Activated CD8-positive, alpha-beta memory T cell treated with anti-CD3 and anti-CD28 coated beads, Interleukin-2, amount 10 ng/mL, durations not matched to agents 7 days and 5 days (primary cell): ENCODE measurements around the gene SUPT7L. TPM values are rescaled to one million over a fixed set of nuclear protein-coding genes. Genes with fewer than 3 reads are reported as not detected.
A peak's percentile ranks its signal among the peaks of the same experiment; 100 is the strongest.
"Not testable (repeated sequence)": the region's sequence is repeated elsewhere in the genome, so short reads cannot be mapped to it uniquely, and the experiment has no call there.

Source experiments
- ATAC-seq: fragments of 150-1000 bp; cut with Tn5 transposase; one replicate; pipeline ENCODE4 v1.10.0; 2021; ENCODE audit warnings: moderate library complexity
- CTCF ChIA-PET: fragments of 350-600 bp; sonication (Branson Sonifier 250); formaldehyde crosslinking; loops from one replicate; lab custom pipeline; 2021; ENCODE audit warnings: antibody characterized with exemption; lab: Charles Lee
- DNase-seq: peaks from one replicate; pipeline ENCODE4 v3.0.0-alpha.2; 2020
- H3K27ac Mint-ChIP-seq: one replicate; pipeline ENCODE4 v1.8.0; 2021; ENCODE audit warnings: mild to moderate bottlenecking, mixed read lengths
- H3K27me3 Mint-ChIP-seq: one replicate; pipeline ENCODE4 v1.8.0; 2021; ENCODE audit warnings: mixed read lengths
- H3K36me3 Mint-ChIP-seq: one replicate; pipeline ENCODE4 v1.8.0; 2021; ENCODE audit warnings: mild to moderate bottlenecking, mixed read lengths
- H3K4me1 Mint-ChIP-seq: one replicate; pipeline ENCODE4 v1.8.0; 2021; ENCODE audit warnings: mixed read lengths
- H3K4me3 Mint-ChIP-seq: one replicate; pipeline ENCODE4 v1.8.0; 2021; ENCODE audit warnings: mild to moderate bottlenecking, moderate library complexity, mixed read lengths
- H3K9me3 Mint-ChIP-seq: one replicate; pipeline ENCODE4 v1.8.0; 2022; ENCODE audit warnings: low read depth, mixed read lengths
- total RNA-seq, 2 experiments: library from RNA; stranded (reverse); gene quantifications; one replicate each; pipeline ENCODE4 v1.2.3, GENCODE V29; 2021

SUPT7L gene
- total RNA-seq, 2 experiments from 2014 or later: 34.8 to 39.7 TPM

DNA sequence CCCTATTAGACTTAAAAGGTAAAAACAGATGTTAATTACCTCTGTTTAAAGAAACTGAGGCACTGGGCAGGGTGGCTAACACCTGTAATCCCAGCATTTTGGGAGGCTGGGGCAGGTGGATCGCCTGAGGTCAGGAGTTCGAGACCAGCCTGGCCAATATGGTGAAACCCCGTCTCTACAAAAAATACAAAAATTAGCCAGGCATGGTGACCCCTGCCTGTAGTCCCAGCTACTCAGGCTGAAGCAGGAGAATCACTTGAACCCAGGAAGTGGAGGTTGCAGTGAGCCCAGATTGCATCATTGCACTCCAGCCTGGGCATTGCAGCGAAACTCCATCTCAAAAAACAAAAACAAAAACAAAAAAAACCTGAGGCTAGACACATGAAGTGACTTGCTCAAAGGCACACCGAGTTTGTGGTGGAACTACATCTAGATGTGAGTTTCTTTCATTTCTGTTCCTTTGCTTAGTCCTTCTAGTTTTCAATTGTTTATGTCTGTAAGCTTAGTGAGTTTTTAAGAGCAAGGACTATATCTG, 41.0 kb upstream of the SUPT7L start:
- DNase-seq: no peak
- no peak overlapping the region for H3K27ac Mint-ChIP-seq

GRCh38 chr2:27703638-27704341, 40.4 kb upstream of the SUPT7L start:
- peak overlapping the region; percentile 72 for H3K27ac Mint-ChIP-seq
- H3K9me3 Mint-ChIP-seq: no peaks in the 10 kb centered on the region
- DNase-seq (peak; percentile 91), ATAC-seq (peak; percentile 91)
- no peak overlapping the region for H3K4me3 Mint-ChIP-seq
- H3K36me3 Mint-ChIP-seq: no peaks in the 10 kb centered on the region
- CTCF ChIA-PET: interaction anchor here (0.7 to 11.3 kb wide), 21 partner anchors 9 to 857 kb away, joined by 3 to 143 read pairs (median 6); partner anchors contain the start of gene AGBL5
- no peaks in the 10 kb centered on the region for H3K27me3 Mint-ChIP-seq
- H3K4me1 Mint-ChIP-seq: peaks cover 29% of the 10 kb centered on the region

More for the DNA sequence above, 41.0 kb upstream of the SUPT7L start:
- Mint-ChIP-seq H3K36me3 (no peaks in the 10 kb centered on the region), H3K4me3 (no peak overlapping the region), H3K4me1 (peaks cover 29% of the 10 kb centered on the region), H3K9me3 (no peaks in the 10 kb centered on the region), H3K27me3 (no peaks in the 10 kb centered on the region)
- CTCF ChIA-PET: interaction anchor here (1.0 to 11.3 kb wide), 18 partner anchors 9 to 857 kb away, joined by 3 to 143 read pairs (median 6); no protein-coding TSS in a partner anchor
- no peak for ATAC-seq

- no peaks in the 10 kb centered on the region for H3K9me3 Mint-ChIP-seq
- peaks cover 10% of the 10 kb centered on the region for H3K36me3 Mint-ChIP-seq
- no peak overlapping the region for H3K27ac Mint-ChIP-seq
- H3K27me3 Mint-ChIP-seq: no peaks in the 10 kb centered on the region
- DNase-seq: no peak
- H3K4me3 Mint-ChIP-seq: no peak overlapping the region
- peaks cover 42% of the 10 kb centered on the region for H3K4me1 Mint-ChIP-seq
- no peak for ATAC-seq
- CTCF ChIA-PET: interaction anchor here (3.5 to 11.3 kb wide), 2 partner anchors 17 to 752 kb away, joined by 21 to 143 read pairs; no protein-coding TSS in a partner anchor
These were observed 38.9 kb upstream of the SUPT7L start for GRCh38 chr2:27702302-27702701.

DNA sequence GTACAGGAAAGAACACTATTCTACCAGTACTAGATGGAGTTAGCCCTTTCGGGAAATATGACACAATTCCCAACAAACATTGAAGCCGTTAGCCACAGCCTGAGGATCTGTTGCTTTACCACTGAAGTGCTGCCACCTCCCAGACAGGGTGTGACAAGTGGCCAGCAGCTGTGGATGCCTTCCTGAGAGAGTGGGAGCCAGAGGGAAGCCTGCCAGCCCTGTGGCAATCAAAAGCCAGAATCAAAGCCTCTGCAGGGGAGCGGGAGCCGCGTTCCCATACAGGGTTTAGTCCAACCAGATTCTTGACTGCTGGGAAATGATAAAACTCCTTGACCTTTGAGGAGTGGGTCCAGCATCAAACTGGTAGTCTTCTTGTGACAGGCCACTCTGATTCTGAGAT, 38.3 kb upstream of the SUPT7L start:
- CTCF ChIA-PET: interaction anchor here (3.5 to 11.3 kb wide), 2 partner anchors 16 to 752 kb away, joined by 21 to 143 read pairs; no protein-coding TSS in a partner anchor
- ATAC-seq (no peak), DNase-seq (no peak)
- Mint-ChIP-seq H3K27me3 (no peaks in the 10 kb centered on the region), H3K36me3 (peaks cover 10% of the 10 kb centered on the region), H3K9me3 (no peaks in the 10 kb centered on the region), H3K4me3 (no peak overlapping the region), H3K27ac (no peak overlapping the region), H3K4me1 (peaks cover 46% of the 10 kb centered on the region)

DNA sequence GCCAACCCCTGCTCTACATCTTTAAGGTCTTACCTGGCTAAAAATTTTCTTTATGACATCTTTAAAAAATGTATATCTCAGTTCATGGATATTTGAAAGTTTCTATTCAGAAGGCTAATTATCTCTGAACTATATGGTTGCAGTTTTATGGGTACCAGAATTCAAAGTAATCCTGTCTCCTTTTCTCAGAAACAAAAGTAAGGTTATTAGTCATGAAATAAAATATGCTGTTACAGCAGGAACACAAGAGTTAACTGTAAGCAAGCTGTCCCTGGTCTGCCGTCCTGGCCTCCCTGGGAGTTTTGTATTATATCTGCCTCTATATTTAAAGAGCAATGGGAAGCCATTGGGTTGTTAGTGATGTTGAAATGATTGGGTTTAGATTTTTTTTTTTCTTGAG, 34.2 kb upstream of the SUPT7L start:
- CTCF ChIA-PET: interaction anchor here (11.3 kb wide), 1 partner anchor 12 kb away, joined by 143 read pairs; no protein-coding TSS in a partner anchor
- Mint-ChIP-seq H3K4me1 (peaks cover 26% of the 10 kb centered on the region), H3K27ac (no peak overlapping the region), H3K9me3 (no peaks in the 10 kb centered on the region), H3K36me3 (peaks cover 27% of the 10 kb centered on the region), H3K27me3 (no peaks in the 10 kb centered on the region), H3K4me3 (no peak overlapping the region)
- ATAC-seq: peak; percentile 69
- DNase-seq: no peak

- Mint-ChIP-seq H3K27me3 (no peaks in the 10 kb centered on the region), H3K4me1 (peaks cover 12% of the 10 kb centered on the region), H3K27ac (no peak overlapping the region), H3K36me3 (peaks cover 33% of the 10 kb centered on the region), H3K9me3 (no peaks in the 10 kb centered on the region), H3K4me3 (no peak overlapping the region)
- ATAC-seq (no peak), DNase-seq (no peak)
- CTCF ChIA-PET: interaction anchor here (10.0 kb wide), 1 partner anchor 12 kb away, joined by 143 read pairs; no protein-coding TSS in a partner anchor
These were observed 26.6 kb upstream of the SUPT7L start for GRCh38 chr2:27690052-27690451.

DNA sequence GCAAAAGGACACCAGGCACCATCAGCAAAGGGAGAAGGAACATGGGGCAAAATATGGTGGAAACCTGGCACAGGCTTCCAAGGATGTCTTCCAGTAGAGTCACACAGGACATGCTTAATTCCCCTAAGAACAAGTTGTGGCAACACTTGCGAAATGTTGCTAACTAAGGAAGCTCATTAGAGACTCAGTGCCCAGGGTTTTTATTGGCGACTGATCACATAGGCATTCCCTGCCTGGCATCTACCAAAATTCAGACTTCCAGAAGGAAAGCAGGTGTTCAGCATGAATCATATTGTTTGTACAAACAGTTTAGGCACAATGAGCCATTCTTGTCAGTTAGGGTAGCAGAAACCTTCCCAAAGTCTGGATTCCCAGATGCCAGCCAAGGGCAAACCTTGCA, 26.0 kb upstream of the SUPT7L start:
- Mint-ChIP-seq H3K4me1 (peaks cover 18% of the 10 kb centered on the region), H3K27me3 (no peaks in the 10 kb centered on the region), H3K27ac (no peak overlapping the region), H3K9me3 (no peaks in the 10 kb centered on the region), H3K4me3 (no peak overlapping the region), H3K36me3 (peaks cover 36% of the 10 kb centered on the region)
- ATAC-seq (no peak), DNase-seq (no peak)
- CTCF ChIA-PET: interaction anchor here (10.0 kb wide), 1 partner anchor 13 kb away, joined by 143 read pairs; no protein-coding TSS in a partner anchor

- no peak for DNase-seq
- Mint-ChIP-seq H3K27me3 (no peaks in the 10 kb centered on the region), H3K9me3 (no peaks in the 10 kb centered on the region), H3K4me3 (no peak overlapping the region), H3K36me3 (peaks cover 37% of the 10 kb centered on the region), H3K27ac (no peak overlapping the region), H3K4me1 (peaks cover 36% of the 10 kb centered on the region)
- CTCF ChIA-PET: interaction anchor here (10.0 kb wide), 1 partner anchor 15 kb away, joined by 143 read pairs; no protein-coding TSS in a partner anchor
- no peak for ATAC-seq
These were observed 23.8 kb upstream of the SUPT7L start for GRCh38 chr2:27687232-27687631.

- peaks cover 36% of the 10 kb centered on the region for H3K36me3 Mint-ChIP-seq
- no peaks in the 10 kb centered on the region for H3K27me3 Mint-ChIP-seq
- ATAC-seq (no peak), DNase-seq (no peak)
- peak overlapping the region; percentile 69 for H3K4me3 Mint-ChIP-seq
- CTCF ChIA-PET: interaction anchor here (5.1 to 10.0 kb wide), 2 partner anchors 17 to 20 kb away, joined by 81 to 143 read pairs; partner anchors contain the start of genes SLC4A1AP and SUPT7L
- peak overlapping the region; percentile 96 for H3K27ac Mint-ChIP-seq
- H3K9me3 Mint-ChIP-seq: no peaks in the 10 kb centered on the region
- H3K4me1 Mint-ChIP-seq: peaks cover 46% of the 10 kb centered on the region
These were observed 22.2 kb upstream of the SUPT7L start for GRCh38 chr2:27685577-27685976.

DNA sequence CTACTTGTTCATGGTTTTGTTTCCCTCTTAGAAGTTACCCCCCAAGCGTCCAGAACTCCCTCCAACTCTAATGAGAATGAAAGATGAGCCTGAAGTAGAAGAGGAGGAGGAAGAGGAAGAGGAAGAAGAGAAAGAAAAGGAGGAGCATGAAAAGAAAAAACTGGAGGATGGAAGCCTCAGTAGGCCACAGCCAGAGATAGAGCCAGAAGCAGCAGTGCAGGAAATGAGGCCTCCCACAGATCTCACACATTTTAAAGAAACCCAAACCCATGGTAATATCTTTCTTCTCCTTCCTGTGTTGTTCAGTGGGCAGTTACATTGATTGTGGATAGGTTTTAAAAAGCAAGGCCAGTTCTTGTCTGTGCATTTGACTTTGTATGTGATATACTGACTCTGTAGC, 21.6 kb upstream of the SUPT7L start:
- CTCF ChIA-PET: interaction anchor here (0.8 to 10.0 kb wide), 7 partner anchors 8 to 405 kb away, joined by 3 to 143 read pairs (median 8); partner anchors contain the start of genes CCDC121, GPN1, SLC4A1AP and SUPT7L
- peaks cover 34% of the 10 kb centered on the region for H3K36me3 Mint-ChIP-seq
- peak overlapping the region; percentile 96 for H3K27ac Mint-ChIP-seq
- H3K27me3 Mint-ChIP-seq, H3K9me3 Mint-ChIP-seq: not testable (repeated sequence)
- DNase-seq: peak; percentile 51
- H3K4me3 Mint-ChIP-seq: peak overlapping the region; percentile 69
- H3K4me1 Mint-ChIP-seq: peaks cover 46% of the 10 kb centered on the region
- peak; percentile 58 for ATAC-seq

DNA sequence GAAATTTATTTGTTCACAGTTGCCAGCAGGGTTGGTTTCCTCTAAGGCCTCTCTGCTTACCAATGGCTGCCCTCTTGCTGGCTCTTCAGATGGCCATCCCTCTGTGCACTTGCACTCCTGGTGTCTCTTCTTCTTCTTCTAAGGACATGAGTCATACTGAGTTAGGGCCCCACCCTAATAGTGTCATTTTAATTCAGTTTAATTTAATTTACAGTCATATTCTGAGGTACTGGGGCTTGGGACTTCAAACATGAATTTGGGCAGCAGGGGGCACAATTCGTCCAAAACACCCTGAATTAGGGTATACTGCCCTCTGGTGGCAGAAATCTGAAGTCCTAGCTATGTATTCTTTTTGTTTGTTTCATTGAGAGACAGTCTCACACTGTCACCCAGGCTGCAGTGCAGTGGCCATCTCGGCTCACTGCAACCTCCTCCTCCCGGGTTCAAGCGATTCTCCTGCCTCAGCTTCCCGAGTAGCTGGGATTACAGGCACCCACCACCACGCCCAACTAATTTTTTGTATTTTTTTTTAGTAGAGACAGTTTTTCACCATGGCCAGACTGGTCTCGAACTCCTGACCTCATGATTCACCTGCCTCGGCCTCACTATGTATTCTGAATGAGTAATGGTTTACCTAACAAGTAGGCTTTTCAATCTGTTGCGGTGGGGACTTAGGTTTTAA, 20.1 kb upstream of the SUPT7L start:
- no peaks in the 10 kb centered on the region for H3K27me3 Mint-ChIP-seq
- DNase-seq (peak; percentile 93), ATAC-seq (peak; percentile 86)
- CTCF ChIA-PET: interaction anchor here (0.6 to 10.0 kb wide), 68 partner anchors 9 to 1425 kb away, joined by 3 to 143 read pairs (median 4); partner anchors contain the start of genes CCDC121, EIF2B4, GPN1 and GTF3C2
- peaks cover 33% of the 10 kb centered on the region for H3K36me3 Mint-ChIP-seq
- peak overlapping the region; percentile 90 for H3K27ac Mint-ChIP-seq
- H3K4me3 Mint-ChIP-seq: no peak overlapping the region
- H3K9me3 Mint-ChIP-seq: no peaks in the 10 kb centered on the region
- peaks cover 46% of the 10 kb centered on the region for H3K4me1 Mint-ChIP-seq

DNA sequence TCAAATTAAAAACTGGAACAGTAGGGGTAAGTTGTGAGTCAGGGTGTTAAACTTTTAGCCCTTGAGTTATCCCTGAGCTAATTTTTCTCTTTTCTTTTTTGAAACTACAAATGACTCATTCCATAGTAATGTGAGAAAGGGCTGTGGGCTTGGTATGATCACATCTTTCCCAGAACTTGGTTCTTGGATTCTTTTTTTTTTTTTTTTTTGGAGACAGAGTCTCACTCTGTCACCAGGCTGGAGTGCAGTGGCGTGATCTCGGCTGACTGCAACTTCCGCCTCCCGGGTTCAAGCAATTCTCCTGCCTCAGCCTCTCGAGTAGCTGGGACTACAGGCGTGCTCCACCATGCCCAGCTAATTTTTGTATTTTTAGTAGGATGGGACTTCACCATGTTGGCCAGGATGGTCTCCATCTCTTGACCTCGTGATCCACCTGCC, 18.9 kb upstream of the SUPT7L start:
- ATAC-seq, H3K9me3 Mint-ChIP-seq, DNase-seq, H3K4me3 Mint-ChIP-seq, H3K27me3 Mint-ChIP-seq: not testable (repeated sequence)
- Mint-ChIP-seq H3K36me3 (peaks cover 31% of the 10 kb centered on the region), H3K27ac (peak overlapping the region; percentile 54), H3K4me1 (peaks cover 46% of the 10 kb centered on the region)
- CTCF ChIA-PET: interaction anchor here (0.6 to 10.0 kb wide), 23 partner anchors 8 to 754 kb away, joined by 3 to 143 read pairs (median 6); partner anchors contain the start of genes EIF2B4, MPV17, NRBP1 and PPM1G
